D721Med (cell line): ENCODE results near the gene GFOD2.

Experiments used
- DNase-seq: peaks from one replicate; pipeline ENCODE4 v3.0.0; 2011; ENCODE audit warnings: low spot score; ENCODE audit not compliant: insufficient read length
- FAIRE-seq: peaks from 2 replicates; lab custom pipeline; 2011; peaks lifted over from hg19 to GRCh38; lab: Jason Lieb, UNC
- TF ChIP-seq, protein P1 (sequence below): IDR thresholded peaks from 2 replicates; pipeline ENCODE4 v1.5.1; 2012; ENCODE audit warnings: mild to moderate bottlenecking, control low read depth; ENCODE audit not compliant: insufficient read depth; ENCODE audit errors: missing control alignments

GFOD2 gene

DNA sequence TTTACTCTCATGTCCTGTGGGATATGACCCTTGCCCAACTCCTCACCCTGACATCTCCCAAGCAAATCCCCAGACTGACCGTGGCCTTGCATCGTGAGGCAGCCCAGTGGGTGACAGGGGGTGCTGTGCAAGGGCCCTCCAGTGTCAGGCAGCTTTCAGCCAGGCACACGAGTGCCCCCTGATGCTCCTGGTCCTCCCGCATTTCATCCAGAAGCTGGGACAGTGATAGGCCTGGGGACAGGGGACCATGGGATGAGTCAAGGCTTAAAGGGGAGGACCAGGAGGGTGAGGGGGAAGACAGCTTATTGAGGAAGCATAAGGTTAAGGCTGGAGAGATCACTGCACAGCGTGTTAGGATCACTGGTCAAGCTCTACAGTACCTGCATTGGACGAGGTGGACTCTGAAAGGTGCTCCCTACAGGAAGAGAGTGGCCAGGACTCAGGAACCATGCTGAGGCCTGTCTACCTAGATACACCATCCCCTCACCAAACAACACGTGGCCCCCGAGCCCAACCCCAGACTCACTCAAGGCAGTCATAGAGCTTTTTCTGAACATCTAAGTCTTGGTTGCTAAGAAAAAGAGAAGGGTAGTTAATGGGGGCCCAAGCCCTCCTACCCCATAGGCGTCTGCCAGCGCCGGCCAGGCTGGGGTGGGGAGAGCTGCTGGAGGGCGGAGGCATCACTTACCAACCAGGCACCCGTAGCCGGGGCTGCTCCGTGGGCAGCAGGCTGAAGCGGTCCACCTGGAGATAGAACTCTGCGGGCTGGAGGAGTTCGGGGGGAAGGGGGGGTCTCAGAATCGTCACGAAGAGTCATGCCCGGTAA is 60.1 kb downstream of the GFOD2 start:
- TF ChIP-seq, protein P1, sequence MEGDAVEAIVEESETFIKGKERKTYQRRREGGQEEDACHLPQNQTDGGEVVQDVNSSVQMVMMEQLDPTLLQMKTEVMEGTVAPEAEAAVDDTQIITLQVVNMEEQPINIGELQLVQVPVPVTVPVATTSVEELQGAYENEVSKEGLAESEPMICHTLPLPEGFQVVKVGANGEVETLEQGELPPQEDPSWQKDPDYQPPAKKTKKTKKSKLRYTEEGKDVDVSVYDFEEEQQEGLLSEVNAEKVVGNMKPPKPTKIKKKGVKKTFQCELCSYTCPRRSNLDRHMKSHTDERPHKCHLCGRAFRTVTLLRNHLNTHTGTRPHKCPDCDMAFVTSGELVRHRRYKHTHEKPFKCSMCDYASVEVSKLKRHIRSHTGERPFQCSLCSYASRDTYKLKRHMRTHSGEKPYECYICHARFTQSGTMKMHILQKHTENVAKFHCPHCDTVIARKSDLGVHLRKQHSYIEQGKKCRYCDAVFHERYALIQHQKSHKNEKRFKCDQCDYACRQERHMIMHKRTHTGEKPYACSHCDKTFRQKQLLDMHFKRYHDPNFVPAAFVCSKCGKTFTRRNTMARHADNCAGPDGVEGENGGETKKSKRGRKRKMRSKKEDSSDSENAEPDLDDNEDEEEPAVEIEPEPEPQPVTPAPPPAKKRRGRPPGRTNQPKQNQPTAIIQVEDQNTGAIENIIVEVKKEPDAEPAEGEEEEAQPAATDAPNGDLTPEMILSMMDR = no peak
- DNase-seq (no peak), FAIRE-seq (no peak)

DNA sequence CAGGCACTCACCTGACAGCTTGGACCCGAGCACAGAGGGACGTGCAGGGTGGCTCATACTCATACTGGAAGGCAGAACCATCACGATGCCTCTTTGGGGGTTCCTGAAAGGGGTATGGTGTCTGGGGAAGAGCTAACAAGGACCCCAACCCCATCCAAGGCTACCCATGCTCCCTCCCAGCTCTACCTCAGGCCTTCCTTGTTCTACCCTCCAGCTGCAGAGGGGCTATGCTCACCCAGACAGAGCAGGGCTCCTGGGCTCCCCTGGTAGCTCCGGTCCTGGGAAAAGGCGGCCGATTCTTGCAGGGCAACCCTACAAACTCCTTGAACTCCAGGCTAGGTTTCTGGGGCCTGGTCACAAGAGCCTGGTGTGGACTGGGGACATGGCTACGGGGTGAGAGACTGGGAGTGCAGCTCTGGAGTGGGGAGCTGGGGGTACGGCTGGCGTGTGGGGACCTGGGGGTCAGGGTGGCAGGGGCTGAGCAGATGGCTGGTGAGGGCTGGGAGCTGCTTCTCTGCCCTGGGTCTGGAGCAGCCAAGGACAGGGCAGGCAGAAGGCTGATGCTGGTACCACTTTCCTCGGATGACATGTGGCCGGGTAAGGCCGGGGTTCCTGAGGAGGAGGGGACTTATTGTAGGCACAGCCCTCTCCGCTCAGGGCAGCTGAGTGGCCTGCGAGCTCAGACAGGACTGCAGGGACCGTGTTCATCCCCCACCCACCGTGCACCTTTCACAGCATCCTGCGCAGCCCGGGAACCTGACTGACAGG is 61.2 kb downstream of the GFOD2 start:
- DNase-seq (no peak), FAIRE-seq (no peak)
- TF ChIP-seq, protein P1 = no peak

DNA sequence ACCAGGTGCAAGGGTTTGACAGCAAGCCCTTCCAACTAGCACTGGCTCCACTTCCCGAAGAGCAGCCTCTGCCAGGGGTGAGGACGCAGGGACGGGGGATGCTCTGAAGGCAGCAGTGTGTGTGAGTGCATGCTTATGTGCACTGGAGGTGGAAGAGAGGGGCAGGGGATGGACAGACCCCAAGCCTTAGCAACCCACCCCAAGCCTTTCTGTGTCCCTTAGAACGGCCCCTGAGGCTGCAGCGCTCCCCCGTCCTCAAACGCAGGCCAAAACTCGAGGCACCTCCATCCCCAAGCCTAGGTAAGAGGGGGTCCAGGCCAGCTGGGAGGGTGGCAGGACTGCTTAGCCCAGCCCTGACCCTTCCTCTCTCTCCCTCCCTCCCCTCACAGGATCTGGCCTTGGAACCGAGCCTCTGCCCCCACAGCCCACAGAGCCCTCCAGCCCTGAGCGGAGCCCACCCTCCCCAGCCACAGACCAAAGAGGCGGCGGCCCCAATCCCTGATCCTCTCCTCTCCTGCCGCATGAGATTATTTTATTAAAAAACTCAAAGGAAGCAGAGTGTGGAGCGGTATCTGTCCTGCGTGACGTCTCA is 62.0 kb downstream of the GFOD2 start:
- FAIRE-seq (no peak), DNase-seq (no peak)
- TF ChIP-seq, protein P1 = no peak

DNA sequence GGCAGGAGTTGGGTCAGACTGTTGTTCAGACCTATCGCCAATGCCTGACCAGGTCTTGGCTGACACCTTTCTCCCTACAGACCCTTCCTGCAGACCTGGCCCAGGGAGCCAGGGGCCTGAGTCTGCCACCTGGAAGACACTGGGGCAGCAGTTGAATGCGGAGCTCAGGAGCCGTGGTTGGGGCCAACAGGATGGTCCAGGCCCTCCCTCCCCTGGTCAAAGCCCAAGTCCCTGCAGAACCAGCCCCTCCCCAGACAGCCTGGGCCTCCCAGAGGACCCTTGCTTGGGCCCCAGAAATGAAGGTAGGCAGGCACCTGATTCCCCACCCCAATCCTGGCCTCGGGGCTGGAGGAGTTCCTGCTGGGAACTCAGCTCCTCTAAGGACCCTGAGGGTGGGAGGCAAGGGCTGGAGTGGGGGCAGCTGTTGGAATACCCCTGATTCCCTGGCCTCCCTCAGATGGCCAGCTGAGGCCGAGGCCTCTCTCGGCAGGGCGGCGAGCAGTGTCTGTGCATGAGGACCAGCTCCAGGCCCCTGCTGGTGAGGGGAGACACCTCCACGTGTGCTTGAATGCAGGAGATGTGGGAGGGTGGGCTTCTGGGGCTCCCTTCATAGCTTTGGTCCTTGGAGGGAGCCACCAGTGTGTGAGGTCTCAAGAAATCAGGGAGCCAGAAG is 62.6 kb downstream of the GFOD2 start:
- no peak for DNase-seq
- FAIRE-seq = no peak
- TF ChIP-seq, protein P1 = no peak

DNA sequence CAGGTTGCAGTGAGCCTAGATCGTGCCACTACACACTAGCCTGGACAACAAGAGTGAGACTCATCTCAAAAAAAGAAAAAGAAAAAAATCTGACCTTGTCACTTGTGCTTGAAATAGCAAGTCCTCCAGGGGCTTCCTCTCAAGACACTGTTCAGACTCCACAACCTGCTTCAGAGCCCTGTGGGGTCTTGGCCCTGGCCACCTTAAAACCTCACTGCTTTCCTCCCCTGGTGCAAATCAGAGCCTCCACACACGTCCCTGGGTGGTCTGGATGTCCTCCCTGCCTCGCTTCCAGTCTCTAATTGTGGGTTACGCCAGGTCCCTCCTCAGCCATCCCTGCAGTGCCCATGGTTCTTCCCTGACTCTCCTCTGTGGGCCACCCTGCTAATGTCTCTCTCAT is 63.8 kb downstream of the GFOD2 start:
- no peak for DNase-seq
- TF ChIP-seq, protein P1 = no peak
- FAIRE-seq = no peak

DNA sequence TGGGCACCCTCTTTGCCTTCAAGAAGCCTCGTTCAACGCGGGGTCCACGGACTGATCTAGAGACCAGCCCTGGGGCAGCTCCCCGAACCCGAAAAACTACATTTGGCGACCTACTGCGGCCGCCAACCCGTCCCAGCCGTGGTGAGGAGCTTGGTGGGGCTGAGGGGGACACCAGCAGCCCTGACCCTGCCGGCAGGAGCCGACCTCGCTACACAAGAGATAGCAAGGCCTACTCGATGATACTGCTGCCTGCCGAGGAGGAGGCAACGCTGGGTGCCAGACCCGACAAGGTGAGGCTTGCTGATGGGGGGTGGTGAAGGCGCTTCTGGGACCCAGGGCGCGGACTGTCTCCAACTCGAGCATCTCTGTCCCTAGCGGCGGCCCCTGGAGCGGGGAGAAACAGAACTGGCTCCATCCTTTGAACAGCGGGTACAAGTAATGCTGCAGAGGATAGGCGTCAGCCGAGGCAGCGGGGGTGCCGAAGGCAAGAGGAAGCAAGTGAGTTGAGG is 64.7 kb downstream of the GFOD2 start:
- TF ChIP-seq, protein P1 = no peak
- no peak for FAIRE-seq
- no peak for DNase-seq
